Testis (tissue), 2 donors: Measurements from ENCODE around the gene ABCB9.

Source experiments
- POLR2A ChIP-seq: fragments of 450-650 bp; IDR thresholded peaks from one replicate; pipeline ENCODE4 v1.6.1; 2017; ENCODE audit warnings: antibody characterized with exemption, mild to moderate bottlenecking, moderate library complexity
- TF ChIP-seq, protein P1 (sequence below), 3 experiments: fragments of 450-650 bp in 2 of 3; fragments of 200-600 bp in 1 of 3; sonication (generic) in 1 of 3; IDR thresholded peaks; one replicate each; pipeline ENCODE4 v1.5.1; 2016 to 2019; ENCODE audit warnings: antibody characterized with exemption in 3 of 3, mild to moderate bottlenecking in 2 of 3, moderate library complexity in 1 of 3

DNA sequence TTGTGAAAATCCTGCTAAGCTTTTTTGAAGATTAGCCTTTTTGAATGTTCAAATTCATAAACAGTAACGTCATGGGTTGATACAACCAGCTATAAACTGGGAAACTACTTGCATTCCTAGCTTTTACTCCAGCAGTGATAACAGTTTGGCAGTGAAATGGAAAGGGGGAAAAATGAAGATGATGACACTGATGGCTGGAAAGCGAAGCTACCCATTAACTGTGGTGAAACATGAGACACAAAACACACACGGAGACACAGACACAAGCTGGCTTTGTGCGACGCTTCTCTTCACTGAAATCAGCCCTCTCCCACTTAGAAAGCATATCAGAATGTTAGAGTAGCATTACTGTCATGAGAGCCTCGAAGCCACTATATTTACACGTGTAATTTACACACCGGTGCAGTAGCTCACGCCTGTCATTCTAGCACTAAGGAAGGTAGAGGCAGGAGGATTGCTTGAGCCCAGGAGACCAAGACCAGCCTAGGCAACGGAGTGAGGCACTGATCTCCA is 86.1 kb downstream of the ABCB9 start:
- TF ChIP-seq, protein P1, sequence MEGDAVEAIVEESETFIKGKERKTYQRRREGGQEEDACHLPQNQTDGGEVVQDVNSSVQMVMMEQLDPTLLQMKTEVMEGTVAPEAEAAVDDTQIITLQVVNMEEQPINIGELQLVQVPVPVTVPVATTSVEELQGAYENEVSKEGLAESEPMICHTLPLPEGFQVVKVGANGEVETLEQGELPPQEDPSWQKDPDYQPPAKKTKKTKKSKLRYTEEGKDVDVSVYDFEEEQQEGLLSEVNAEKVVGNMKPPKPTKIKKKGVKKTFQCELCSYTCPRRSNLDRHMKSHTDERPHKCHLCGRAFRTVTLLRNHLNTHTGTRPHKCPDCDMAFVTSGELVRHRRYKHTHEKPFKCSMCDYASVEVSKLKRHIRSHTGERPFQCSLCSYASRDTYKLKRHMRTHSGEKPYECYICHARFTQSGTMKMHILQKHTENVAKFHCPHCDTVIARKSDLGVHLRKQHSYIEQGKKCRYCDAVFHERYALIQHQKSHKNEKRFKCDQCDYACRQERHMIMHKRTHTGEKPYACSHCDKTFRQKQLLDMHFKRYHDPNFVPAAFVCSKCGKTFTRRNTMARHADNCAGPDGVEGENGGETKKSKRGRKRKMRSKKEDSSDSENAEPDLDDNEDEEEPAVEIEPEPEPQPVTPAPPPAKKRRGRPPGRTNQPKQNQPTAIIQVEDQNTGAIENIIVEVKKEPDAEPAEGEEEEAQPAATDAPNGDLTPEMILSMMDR (IDR thresholded peaks at IDR 0.05) = no peak
- TF ChIP-seq POLR2A = no peak
